Heart left ventricle (tissue), 16 donors: ENCODE measurements around the gene UGT1A6. TPM values are rescaled to one million over a fixed set of nuclear protein-coding genes. Genes with fewer than 3 reads are reported as not detected.

Experiments used
- ATAC-seq, 4 donors: fragments of 200-7000 bp; cut with Tn5 transposase; one replicate each; pipeline ENCODE4 v1.9.1; 2020 to 2022; ENCODE audit warnings: moderate library complexity in 4 of 4, mild to moderate bottlenecking in 3 of 4, moderate number of reproducible peaks in 1 of 4
- DNase-seq, 5 donors: peaks; one replicate each; pipeline ENCODE4 v3.0.0-alpha.2; 2020
- H3K27ac ChIP-seq, 12 donors: fragments of 200-600 bp; sonication (generic) in 4 of 12; one replicate each; pipeline versions ENCODE4 v1.5.0 to v1.8.0; 2016 to 2022; ENCODE audit warnings: mild to moderate bottlenecking in 2 of 12
- H3K27me3 ChIP-seq, 9 donors: fragments of 200-600 bp; sonication (generic) in 2 of 9; one replicate each; pipeline versions ENCODE4 v1.5.1 to v1.8.0; 2016 to 2022; ENCODE audit warnings: mild to moderate bottlenecking in 3 of 9
- H3K36me3 ChIP-seq, 9 donors: fragments of 200-600 bp; sonication (generic) in 2 of 9; one replicate each; pipeline versions ENCODE4 v1.5.0 to v1.8.0; 2018 to 2022; ENCODE audit warnings: mild to moderate bottlenecking in 2 of 9
- H3K4me1 ChIP-seq, 12 donors: fragments of 200-600 bp; sonication (generic) in 4 of 12; one replicate each; pipeline versions ENCODE4 v1.5.0 to v1.8.0; 2016 to 2022; ENCODE audit warnings: mild to moderate bottlenecking in 3 of 12
- H3K4me3 ChIP-seq, 12 donors: fragments of 200-600 bp; sonication (generic) in 4 of 12; one replicate each; pipeline versions ENCODE4 v1.5.0 to v1.8.0; 2017 to 2022; ENCODE audit warnings: mild to moderate bottlenecking in 9 of 12, moderate library complexity in 4 of 12
- H3K9me3 ChIP-seq, 12 donors: fragments of 200-600 bp; sonication (generic) in 4 of 12; one replicate each; pipeline versions ENCODE4 v1.5.0 to v1.8.0; 2016 to 2022; ENCODE audit warnings: mild to moderate bottlenecking in 1 of 12
- CTCF ChIP-seq, 12 donors: fragments of 200-600 bp; sonication (generic) in 4 of 12; IDR thresholded peaks; one replicate each; pipeline versions ENCODE4 v1.5.0 to v1.8.0; 2018 to 2022; ENCODE audit warnings: antibody characterized with exemption in 12 of 12, mild to moderate bottlenecking in 5 of 12
- POLR2A ChIP-seq, 2 donors: fragments of 450-650 bp; IDR thresholded peaks; one replicate each; pipeline ENCODE4 v1.6.1; 2017; ENCODE audit warnings: antibody characterized with exemption in 2 of 2, mild to moderate bottlenecking in 2 of 2, moderate library complexity in 2 of 2
- WGBS, 4 donors: extraction: QIAGEN DNeasy Blood & Tissue Kit in 2 of 4; methylation state at CpG; one replicate each; pipeline versions ENCODE4 v1.1.5 to v1.1.7; 2013 to 2018; 5-methylcytosine and 5-hydroxymethylcytosine counted together
- intact Hi-C, 10 donors: fragments of 100-400 bp; cut with DNase I; formaldehyde crosslinking; loops; one replicate each; pipeline versions ENCODE4 v1.11.1 to v1.14.2; 2022
- polyA plus RNA-seq, 2 donors: library from polyadenylated mRNA; stranded (reverse); fragments of 200-250 nt; gene quantifications; one replicate each; pipeline ENCODE4 v1.2.3, GENCODE V29; 2013
- total RNA-seq, 9 donors: library from RNA; depleted of rRNA in 2 of 9; stranded (reverse); fragments of >200 nt in 2 of 9; fragmentation: NEBNext Ultra II Directional in 3 of 9; extraction: Animal tissue kit (Norgen Biotek cat#: 25700) in 3 of 9; gene quantifications; one replicate each; pipeline versions ENCODE4 v1.1.0 to v1.2.4, GENCODE V29; 2016 to 2023
- donor health status: ischemic (EF 13 %, LVEDD 7.1; RV severe dilation, severe dysfunction).
- donor health status: healthy with polysubstance abuse.
- donor health status: DM: no; HTN: yes; CAD: no.
- donor health status: DM: no; HTN: no; CAD: no.
- donor health status: ischemic (EF 25% LVEDD 6.9; RV normal size, moderate dysfunction).
- donor health status: ischemic (EF 25% LVEDD 5.7; RV mildly dilated, moderate dysfunction).
- donor health status: healthy.
- donor health status: DM: yes; HTN: yes; CAD: no.
- donor health status: ischemic (EF 35%, LVEDD 5.7; RV mildly dilated, moderate dysfunction).
- donor health status: nonischemic (EF 11% LVEDD 7.7; RV severe dilation, severe dysfunction).
- donor health status: DM: yes; HTN: yes; CAD: no.
- donor health status: PGD.
- donor health status: ischemic (EF 29% LVEDD 5.4; RV normal size, mild dysfunction).
- donor health status: nonischemic (EF 23%, LVEDD 6.1; RV moderate dilation, normal function).

Gene UGT1A6
- total and polyA plus RNA-seq, 11 donors: not detected

GRCh38 chr2:233686928-233687327 lies 5.8 kb upstream of the UGT1A6 start:
- no peak overlapping the region for H3K4me3 ChIP-seq
- intact Hi-C loops: no loop called here
- ATAC-seq (no peak), DNase-seq (no peak)
- H3K4me1 ChIP-seq: no peaks in the 10 kb centered on the region
- TF ChIP-seq POLR2A (IDR thresholded peaks at IDR 0.05): no peak
- no peak for TF ChIP-seq CTCF (IDR thresholded peaks at IDR 0.05)
- H3K27me3 ChIP-seq: peaks cover 0 to 11% (median 0%) of the 10 kb centered on the region in 9 donors
- H3K27ac ChIP-seq: no peak overlapping the region
- no peaks in the 10 kb centered on the region for H3K9me3 ChIP-seq
- WGBS, 4 donors: 76 to 89% (median 77%) methylated on average over 5 of the region's 5 CpGs
- no peaks in the 10 kb centered on the region for H3K36me3 ChIP-seq

DNA sequence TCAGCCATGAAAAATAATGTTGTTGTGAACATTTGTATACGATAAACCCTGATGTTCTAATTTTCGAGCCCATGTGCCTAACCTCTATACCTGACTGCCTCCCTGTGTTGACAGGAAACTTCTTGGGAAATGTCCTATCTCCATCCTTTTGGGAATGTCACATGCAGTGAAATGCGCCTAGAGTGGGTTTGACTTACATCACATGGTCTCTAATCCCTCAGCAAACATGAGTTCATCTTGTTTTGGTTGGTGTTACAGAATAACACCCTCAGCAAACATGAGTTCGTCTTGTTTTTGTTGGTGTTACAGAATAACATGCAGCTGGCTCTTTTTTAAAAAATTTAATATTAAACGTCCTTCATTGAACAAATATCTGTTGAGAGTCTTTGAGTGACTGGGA lies 4.3 kb upstream of the UGT1A6 start:
- H3K4me1 ChIP-seq: no peaks in the 10 kb centered on the region
- H3K27me3 ChIP-seq: peaks cover 0 to 11% (median 0%) of the 10 kb centered on the region in 9 donors
- no peak overlapping the region for H3K4me3 ChIP-seq
- no peak for ATAC-seq
- WGBS, 4 donors: 74 to 81% (median 76%) methylated on average over 5 of the region's 5 CpGs
- no peak for DNase-seq
- no peak overlapping the region for H3K27ac ChIP-seq
- TF ChIP-seq POLR2A (IDR thresholded peaks at IDR 0.05) (no peak), CTCF (IDR thresholded peaks at IDR 0.05) (no peak)
- no peaks in the 10 kb centered on the region for H3K9me3 ChIP-seq
- H3K36me3 ChIP-seq: no peaks in the 10 kb centered on the region
- intact Hi-C loops: no loop called here

DNA sequence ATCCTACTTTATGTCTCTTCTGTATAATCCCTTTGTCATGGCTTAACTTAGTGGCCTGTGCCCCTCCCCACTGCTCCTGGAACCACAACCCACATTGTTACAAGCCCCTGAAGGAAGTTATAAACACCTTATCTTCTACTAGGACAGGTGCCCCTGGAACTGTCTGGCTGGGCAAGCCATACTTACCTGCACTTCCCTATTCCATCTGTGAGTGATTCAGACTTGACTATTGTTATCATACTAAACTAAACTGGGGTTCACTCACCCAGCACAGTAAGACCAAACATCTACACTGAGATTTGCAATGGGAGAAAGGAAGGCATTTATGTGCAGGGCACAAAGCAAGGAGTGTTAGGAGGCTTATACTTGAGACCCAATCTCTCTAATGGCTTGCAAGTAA lies 3.7 kb upstream of the UGT1A6 start:
- no peak overlapping the region for H3K27ac ChIP-seq
- no peaks in the 10 kb centered on the region for H3K36me3 ChIP-seq
- no peak for DNase-seq
- no peak overlapping the region for H3K4me3 ChIP-seq
- peaks cover 0 to 11% (median 0%) of the 10 kb centered on the region in 9 donors for H3K27me3 ChIP-seq
- no peak for ATAC-seq
- intact Hi-C loops: no loop called here
- H3K9me3 ChIP-seq: no peaks in the 10 kb centered on the region
- H3K4me1 ChIP-seq: no peaks in the 10 kb centered on the region
- TF ChIP-seq POLR2A (IDR thresholded peaks at IDR 0.05) (no peak), CTCF (IDR thresholded peaks at IDR 0.05) (no peak)

DNA sequence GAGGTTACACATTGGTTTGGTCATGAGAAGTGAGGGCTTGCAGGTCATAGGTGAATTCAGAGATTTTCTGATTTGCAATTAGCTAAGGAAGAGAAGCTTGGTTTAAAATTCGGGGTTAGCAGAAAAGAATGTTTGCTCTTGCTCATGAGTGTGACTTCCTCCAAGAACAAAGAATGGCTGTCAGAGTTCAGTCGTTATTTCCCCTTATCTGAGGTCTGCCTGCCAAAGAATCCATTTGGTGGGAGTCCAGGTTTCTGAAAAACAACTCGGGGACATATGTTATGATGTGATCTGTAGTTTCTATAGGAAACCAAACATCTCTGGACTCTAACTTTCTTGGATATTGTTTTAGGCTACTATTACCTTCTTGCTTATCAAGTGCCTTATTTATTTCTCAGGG lies 3.2 kb upstream of the UGT1A6 start:
- H3K27ac ChIP-seq: no peak overlapping the region
- peaks cover 0 to 11% (median 0%) of the 10 kb centered on the region in 9 donors for H3K27me3 ChIP-seq
- H3K36me3 ChIP-seq: no peaks in the 10 kb centered on the region
- H3K9me3 ChIP-seq: no peaks in the 10 kb centered on the region
- H3K4me3 ChIP-seq: no peak overlapping the region
- 13 to 23% (median 17%) methylated on average over 3 of the region's 3 CpGs for WGBS, 4 donors
- DNase-seq (no peak), ATAC-seq (no peak)
- intact Hi-C loops: no loop called here
- no peaks in the 10 kb centered on the region for H3K4me1 ChIP-seq
- TF ChIP-seq CTCF (IDR thresholded peaks at IDR 0.05) (no peak), POLR2A (IDR thresholded peaks at IDR 0.05) (no peak)
